Stromal cell of bone marrow (primary cell): Measurements from ENCODE around the gene NAXE.
A peak's percentile ranks its signal among the peaks of the same experiment; 100 is the strongest.
"Not testable (repeated sequence)": the region's sequence is repeated elsewhere in the genome, so short reads cannot be mapped to it uniquely, and the experiment has no call there.

Experiments
- DNase-seq: peaks from one replicate; pipeline ENCODE4 v3.0.0-alpha.2; 2012; ENCODE audit warnings: low read depth

Gene NAXE

DNA sequence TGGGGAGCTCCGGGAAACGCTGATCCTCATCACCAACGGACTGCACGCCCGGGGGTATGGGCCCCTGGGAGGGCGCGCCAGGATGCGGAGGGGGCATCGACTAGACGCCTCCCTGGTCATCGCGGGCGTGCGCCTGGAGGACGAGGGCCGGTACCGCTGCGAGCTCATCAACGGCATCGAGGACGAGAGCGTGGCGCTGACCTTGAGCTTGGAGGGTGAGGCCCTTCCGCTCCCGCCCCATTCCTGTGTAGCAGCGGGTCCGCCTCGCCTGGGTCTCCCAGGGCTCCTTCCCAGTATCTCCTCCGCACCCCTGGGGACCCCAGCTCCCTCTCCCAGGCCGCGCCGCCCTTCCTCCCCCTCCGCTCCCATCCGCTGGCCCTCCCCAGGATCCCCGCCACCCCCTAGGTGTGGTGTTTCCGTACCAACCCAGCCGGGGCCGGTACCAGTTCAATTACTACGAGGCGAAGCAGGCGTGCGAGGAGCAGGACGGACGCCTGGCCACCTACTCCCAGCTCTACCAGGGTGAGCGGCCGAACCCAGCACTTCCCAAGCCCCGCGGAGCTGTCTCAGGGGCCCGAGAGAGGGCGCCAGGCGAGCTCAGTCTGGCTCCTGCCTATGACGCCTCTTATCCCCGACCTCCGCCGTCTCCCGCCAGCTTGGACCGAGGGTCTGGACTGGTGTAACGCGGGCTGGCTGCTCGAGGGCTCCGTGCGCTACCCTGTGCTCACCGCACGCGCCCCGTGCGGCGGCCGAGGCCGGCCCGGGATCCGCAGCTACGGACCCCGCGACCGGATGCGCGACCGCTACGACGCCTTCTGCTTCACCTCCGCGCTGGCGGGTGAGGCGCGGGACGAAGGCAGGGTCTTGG, 32.6 kb downstream of the NAXE start:
- no peak for DNase-seq

DNA sequence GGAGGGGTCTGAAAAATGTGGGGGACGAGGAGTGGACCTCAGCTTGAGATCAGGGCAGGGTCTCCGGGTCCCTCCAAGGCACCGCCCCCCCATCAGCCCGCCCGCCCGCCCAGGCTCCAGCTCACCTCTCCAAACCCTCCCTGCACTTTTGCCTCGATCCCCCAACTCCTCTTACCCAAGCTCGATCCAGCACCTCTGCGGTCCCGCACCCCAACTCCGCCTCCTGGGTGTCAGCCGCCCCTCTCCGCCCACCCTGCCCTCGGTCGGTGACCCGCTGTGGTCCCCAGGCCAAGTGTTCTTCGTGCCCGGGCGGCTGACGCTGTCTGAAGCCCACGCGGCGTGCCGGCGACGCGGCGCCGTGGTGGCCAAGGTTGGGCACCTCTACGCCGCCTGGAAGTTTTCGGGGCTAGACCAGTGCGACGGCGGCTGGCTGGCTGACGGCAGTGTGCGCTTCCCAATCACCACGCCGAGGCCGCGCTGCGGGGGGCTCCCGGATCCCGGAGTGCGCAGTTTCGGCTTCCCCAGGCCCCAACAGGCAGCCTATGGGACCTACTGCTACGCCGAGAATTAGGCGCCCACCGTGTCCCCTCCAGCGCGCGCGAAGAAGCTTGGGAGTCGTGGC, 33.3 kb downstream of the NAXE start:
- no peak for DNase-seq

- DNase-seq = no peak
Observed at GRCh38 chr1:156625436-156626078, 34.0 kb downstream of the NAXE start.

- DNase-seq = no peak
Observed at GRCh38 chr1:156626079-156626438, 34.5 kb downstream of the NAXE start.

- DNase-seq = peak; percentile 28
Observed at GRCh38 chr1:156627313-156627880, 35.8 kb downstream of the NAXE start.

DNA sequence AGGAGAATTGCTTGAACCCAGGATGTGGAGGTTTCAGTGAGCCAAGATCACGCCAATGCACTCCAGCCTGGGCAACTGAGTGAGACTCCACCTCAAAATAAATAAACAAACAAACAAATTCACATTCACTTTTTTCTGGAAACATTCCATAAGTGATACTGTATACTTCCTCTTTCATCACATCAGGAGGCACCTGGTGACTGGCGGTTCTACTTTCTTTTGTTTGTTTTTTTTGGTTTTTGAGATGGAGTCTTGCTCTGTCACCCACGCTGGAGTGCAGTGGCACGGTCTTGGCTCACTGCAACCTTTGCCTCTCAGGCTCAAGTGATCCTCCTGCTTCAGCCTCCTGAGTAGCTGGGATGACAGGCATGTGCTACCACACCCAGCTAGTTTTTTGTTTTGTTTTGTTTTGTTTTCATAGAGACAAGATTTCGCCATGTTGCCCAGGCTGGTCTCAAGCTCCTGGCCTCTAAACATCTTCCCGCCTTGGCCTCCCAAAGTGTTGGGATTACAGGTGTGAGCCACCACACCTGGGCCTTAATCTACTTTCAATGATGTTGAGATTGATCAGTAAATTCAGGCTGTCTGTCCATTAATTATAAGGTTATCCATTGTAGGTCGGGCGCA, 38.4 kb downstream of the NAXE start:
- no peak for DNase-seq

- DNase-seq = not testable (repeated sequence)
Observed at GRCh38 chr1:156631152-156631551, 39.6 kb downstream of the NAXE start.

- no peak for DNase-seq
Observed at GRCh38 chr1:156632355-156632754, 40.8 kb downstream of the NAXE start.

DNA sequence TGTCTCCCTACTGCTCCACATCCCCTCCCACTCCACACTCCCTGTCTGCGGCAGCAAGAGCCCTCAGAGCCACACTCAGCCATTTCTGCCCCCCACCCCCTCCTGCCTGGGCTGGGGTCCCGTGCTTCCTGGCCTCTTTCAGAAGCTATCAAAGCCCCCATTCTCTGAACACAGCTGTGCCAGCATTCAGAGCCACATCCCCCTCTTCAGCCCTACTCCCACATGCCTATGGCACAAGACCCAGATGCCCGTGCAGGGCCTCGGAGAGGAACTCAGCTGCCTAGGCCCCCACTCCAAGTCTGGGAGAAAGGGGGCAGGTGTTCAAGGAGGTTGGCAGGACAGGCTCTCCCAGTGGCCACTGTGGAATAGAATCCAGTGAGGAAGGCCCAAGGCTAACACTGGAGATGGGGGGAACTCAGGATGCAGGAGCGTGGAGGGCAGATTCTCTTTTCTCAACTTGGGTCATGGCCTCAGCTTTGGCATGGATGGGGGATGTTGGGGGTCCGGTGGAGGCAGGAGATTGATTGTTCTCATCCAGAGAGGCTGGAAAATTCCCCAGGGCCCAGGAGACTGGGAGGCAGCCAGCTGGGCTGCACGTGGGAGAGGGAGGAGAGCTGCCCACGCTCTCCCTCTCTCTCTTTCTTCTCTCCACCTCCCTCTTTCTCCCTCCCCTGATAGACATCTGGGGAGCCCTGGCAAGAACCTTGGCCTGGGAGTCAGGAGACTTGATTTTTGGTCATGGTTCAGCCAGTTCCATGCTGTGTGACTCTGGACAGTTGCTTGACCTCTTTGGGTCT, 46.8 kb downstream of the NAXE start:
- DNase-seq = no peak

DNA sequence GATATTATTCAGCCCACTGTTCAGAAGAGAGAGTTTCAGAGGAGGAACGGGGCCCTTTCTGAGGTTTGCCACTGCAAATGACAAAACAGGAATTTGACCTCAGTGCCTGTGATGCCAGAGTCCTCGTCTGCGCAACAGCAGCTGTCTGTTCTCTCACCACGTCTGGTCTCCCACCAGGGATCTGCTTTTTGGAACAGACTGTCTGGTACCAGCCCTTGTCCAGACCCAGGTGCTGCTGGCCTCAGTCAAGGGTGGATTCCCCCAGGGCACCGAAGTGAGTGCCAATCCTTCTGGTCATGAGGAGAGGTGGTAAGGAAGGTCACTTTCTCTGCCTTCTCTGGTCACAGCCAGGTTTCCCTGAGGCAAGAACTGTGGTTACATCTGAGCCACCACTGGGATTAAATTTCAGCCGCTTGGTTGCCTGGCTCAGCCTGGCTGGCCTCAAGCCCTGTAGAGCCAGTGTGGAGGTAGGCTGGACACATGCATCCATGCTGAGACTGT, 48.1 kb downstream of the NAXE start:
- DNase-seq = no peak

DNA sequence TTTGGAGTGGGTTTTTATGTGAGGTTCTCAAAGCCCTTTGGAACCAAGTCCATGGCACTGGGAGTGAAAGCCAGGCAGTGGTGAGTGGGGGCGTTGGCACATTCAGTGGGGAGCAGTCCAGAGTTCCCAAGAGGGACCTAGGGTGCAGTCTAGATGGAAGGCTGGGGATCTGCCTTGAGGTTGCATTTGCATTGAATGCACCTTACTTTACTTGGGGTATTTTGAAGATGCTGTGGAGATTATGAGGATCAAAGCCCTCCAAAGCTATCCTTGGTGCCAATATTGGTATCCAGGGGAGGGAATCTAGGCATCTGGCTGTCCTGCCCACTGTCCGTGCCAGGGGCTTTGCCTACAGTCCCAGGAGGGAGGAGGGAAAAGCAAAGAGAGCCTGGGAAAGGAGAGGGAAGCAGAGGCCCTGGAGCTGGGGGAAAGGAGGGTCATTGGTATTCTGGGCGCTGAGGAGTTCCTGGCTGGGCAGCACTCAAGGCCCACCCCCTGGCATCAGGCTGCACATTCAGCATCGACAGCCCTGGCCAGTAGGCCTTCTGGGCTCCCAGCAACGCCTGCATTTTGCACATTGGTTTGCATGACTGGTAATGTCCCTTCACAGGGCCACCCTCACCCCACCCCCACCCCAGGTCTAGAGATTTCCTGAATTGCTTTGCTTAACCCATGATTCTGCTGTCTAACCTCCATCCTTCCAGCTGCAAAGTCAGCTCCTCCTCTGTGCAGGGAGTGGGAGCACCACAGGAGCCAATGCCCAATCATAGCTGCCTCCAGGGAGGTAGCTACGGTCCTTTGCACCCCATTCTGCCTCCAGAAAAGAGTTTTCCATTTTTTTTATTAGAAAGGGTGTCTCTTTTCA, 49.5 kb downstream of the NAXE start:
- DNase-seq = no peak

- no peak for DNase-seq
Observed at GRCh38 chr1:156641761-156642264, 50.2 kb downstream of the NAXE start, which contains the start of gene BCAN. Gene BCAN, plus strand, starts transcription at chr1:156642117. Its CDS starts 3,938 bp downstream, at chr1:156646055.

DNA sequence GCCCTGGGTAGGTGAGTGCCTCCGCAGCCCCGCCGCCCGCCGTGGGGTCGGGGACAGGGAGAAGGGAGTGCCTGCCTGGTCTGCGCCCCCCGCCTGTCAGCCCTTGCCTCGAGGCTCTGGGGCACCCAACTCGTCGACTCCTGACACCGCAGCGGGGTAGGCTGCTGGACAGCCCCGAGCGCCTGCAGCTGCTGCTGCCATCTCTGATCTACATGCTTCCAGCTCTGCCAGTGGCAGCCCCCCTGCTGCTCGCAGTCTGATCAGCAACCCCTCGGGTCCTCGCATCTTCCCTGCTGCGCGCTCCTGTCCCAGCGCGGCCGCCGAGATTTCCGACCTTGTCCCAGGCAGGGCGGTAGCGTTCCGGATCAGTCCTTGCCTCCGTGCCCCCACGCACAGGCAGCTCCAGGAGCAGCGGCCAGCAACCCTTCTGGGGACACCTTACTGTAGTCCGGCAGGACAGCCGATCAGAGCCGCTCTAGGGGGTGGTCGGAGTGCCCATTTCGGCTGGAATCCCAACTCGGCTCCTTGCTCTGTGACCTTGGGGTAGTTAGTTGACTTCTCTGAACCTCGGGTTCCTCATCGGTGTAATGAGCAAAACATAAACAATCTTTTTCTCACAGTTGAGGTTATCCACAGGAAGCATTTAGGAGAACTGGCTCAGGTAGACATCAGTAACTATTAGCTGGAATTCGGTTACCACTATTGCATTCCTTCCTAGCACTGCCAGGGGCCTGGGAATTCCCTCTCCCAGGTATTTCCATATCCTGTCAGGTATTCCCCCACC, 50.9 kb downstream of the NAXE start:
- DNase-seq = no peak

GRCh38 chr1:156643049-156643777, 51.6 kb downstream of the NAXE start:
- DNase-seq = no peak

GRCh38 chr1:156643778-156644092, 52.2 kb downstream of the NAXE start:
- DNase-seq = no peak
